Measurements from ENCODE around the gene SYTL3.

The SYTL3 gene

DNA sequence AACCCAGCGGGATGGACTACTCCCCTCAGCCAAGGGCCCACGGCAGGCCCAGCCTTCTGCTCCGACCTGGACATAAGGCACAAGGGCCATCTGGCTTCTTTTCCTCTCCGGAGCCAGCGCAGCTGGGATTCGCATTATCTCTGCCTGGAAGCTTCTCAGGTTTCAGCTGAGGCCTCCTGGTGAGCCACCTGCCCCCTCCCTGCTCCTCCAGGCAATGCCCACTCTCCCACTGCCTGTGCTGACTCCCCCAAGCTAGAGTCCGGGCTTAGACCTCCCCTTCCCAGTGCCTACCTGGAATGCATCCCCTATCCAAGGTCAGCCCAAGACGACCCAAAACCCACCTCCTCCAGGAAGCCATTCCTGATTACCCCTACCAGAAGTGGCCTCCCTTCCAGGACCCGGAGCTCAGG lies 108.6 kb downstream of the SYTL3 start:
- TF ChIP-seq, protein P1, sequence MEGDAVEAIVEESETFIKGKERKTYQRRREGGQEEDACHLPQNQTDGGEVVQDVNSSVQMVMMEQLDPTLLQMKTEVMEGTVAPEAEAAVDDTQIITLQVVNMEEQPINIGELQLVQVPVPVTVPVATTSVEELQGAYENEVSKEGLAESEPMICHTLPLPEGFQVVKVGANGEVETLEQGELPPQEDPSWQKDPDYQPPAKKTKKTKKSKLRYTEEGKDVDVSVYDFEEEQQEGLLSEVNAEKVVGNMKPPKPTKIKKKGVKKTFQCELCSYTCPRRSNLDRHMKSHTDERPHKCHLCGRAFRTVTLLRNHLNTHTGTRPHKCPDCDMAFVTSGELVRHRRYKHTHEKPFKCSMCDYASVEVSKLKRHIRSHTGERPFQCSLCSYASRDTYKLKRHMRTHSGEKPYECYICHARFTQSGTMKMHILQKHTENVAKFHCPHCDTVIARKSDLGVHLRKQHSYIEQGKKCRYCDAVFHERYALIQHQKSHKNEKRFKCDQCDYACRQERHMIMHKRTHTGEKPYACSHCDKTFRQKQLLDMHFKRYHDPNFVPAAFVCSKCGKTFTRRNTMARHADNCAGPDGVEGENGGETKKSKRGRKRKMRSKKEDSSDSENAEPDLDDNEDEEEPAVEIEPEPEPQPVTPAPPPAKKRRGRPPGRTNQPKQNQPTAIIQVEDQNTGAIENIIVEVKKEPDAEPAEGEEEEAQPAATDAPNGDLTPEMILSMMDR (IDR thresholded peaks at IDR 0.05; ENCODE audit: low read depth, low read length) = no peak
- H3K4me3 ChIP-seq (replicated peaks in 1 of 2; ENCODE audit: low read depth in 2 of 2, low read length in 2 of 2) = no peak overlapping the region
- peak in 1 of 2 donors; percentile 19 for DNase-seq (ENCODE audit: low read depth in 2 of 2)

DNA sequence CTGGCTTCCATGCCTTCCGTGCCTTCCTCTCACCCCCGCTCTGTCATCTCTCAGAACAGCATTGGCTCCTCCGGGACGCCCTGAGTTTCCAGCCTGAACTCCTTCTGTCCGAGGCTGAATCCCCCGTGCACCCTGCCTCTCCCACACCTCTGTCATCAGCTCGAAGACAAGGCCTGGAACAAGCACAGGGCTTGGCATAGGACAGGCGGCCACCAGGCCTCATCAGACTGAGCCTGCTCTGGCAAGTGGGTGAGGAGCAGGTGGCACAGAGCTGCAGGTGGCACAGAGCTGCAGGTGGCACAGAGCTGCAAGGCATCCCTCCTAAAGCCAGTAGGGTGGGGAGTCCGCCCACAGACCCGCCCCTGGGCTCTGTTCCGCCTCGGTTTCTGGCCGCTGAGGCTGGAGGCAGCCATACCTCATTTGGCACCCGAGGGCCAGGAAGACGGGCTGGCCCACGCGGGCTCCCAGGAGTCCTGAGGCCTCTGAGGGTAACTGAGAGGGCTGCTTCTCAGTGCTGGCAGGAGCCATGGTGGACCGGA lies 109.2 kb downstream of the SYTL3 start:
- no peak for DNase-seq (ENCODE audit: low read depth in 2 of 2)
- H3K4me3 ChIP-seq (replicated peaks in 1 of 2; ENCODE audit: low read depth in 2 of 2, low read length in 2 of 2) = no peak overlapping the region
- TF ChIP-seq, protein P1 (IDR thresholded peaks at IDR 0.05; ENCODE audit: low read depth, low read length) = no peak

DNA sequence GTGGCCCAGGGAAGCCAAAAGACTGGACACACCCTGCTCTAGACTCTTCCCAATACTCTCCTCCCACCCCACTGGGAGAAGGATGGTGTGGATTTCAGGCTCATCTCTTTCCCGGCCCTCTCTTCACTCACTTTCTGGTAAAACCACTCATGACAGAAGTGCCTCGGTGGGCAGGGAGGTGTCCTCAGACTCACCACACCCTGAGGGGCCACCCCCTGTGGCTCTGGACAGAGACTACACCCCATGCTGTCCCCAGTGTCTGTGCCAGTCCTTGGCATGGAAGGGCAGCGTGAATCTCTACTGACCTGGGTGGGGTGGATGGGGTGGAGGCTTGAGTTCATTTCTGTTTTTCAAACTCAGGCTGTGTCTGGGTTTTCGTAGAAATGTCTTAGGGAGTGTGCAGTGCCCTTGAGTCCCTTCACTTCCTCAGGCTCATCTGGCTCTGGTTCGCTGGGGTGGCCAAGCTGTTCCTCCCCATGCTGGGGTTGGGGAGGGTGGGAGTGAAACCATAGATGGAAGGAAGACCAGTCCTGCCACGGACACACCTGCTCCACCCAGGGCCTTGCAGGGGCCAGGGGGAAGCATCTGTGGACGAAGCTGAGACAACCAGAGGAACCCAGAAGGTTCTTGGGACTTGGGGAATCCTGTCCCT lies 110.2 kb downstream of the SYTL3 start:
- TF ChIP-seq, protein P1 (IDR thresholded peaks at IDR 0.05; ENCODE audit: low read depth, low read length) = no peak
- H3K4me3 ChIP-seq (replicated peaks in 1 of 2; ENCODE audit: low read depth in 2 of 2, low read length in 2 of 2) = no peak overlapping the region
- DNase-seq (ENCODE audit: low read depth in 2 of 2) = no peak

DNA sequence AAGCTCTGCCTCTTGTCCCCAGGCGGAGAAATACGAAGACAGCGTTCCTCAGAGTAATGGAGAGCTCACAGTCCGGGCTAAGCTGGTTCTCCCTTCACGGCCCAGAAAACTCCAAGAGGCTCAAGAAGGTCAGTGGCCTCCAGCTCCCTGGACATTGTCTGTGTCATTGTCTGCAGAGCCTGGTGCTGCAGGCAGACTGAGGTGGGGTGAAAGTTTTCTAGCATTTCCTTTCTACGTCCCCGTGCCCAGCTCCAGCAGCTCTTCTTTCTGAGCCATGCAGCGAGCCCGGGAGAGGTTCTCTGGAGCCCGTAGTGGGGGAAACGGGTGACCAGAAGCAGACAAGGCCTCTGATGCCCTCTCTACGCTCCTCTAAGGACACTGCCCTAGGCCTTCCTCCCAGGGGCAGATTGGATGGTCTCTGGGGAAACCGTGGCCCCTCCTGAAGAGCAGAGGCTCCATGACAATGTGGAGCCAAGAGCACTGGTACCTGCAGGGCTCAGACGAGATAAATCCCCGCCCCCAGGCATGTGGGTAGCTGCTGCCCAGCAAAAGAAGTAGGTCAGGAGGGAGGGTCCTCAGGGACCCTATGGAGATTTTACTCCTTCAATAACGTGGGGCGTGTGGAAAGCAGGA lies 110.9 kb downstream of the SYTL3 start:
- DNase-seq (ENCODE audit: low read depth in 2 of 2) = no peak
- TF ChIP-seq, protein P1 (IDR thresholded peaks at IDR 0.05; ENCODE audit: low read depth, low read length) = no peak
- H3K4me3 ChIP-seq (replicated peaks in 1 of 2; ENCODE audit: low read depth in 2 of 2, low read length in 2 of 2) = no peak overlapping the region

DNA sequence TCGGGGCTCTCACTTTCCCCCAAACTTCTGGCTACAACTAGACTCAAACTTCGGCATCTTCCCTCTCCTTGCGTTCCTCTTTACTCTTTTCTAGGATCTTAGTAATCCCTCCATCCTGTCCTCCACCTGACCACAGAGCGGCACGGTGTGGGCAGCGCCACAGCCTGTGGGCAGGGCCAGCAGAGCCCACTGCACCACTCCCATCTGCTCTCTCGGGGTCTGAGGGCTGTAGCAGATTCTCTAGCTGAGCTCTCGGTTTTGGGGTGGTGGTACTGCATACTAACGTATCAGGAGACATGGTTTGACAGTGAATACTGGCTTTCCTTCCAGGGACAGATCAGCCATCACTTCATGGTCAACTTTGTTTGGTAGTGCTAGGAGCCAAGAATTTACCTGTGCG lies 111.9 kb downstream of the SYTL3 start:
- no peak overlapping the region for H3K4me3 ChIP-seq (replicated peaks in 1 of 2; ENCODE audit: low read depth in 2 of 2, low read length in 2 of 2)
- DNase-seq (ENCODE audit: low read depth in 2 of 2) = no peak
- TF ChIP-seq, protein P1 (IDR thresholded peaks at IDR 0.05; ENCODE audit: low read depth, low read length) = no peak

DNA sequence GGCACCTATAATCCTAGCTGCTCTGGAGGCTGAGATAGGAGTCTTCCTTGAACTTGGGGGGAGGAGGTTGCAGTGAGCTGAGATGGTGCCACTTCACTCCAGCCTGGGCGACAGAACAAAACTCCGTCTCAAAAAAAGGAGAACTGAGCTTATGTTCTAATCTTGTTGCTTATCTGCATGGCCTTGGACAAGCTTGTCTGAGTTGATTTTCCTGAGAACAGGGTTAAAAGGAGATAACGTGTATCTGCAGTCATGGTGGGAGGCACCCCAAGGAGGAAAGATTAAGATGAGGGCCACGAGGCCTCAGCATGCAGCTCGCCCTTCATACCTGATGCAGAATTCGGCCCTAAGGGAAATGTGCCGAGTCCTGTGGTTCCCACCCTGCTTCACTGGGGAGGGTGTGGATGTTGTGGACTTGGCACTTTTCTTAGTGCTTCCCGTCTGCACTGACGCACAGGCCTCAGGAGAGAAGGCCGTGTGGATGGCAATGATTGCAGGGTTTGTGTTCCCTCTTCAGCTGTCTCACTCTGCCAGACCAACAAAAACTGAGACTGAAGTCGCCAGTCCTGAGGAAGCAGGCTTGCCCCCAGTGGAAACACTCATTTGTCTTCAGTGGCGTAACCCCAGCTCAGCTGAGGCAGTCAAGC lies 113.1 kb downstream of the SYTL3 start:
- TF ChIP-seq, protein P1 (IDR thresholded peaks at IDR 0.05; ENCODE audit: low read depth, low read length) = no peak
- no peak overlapping the region for H3K4me3 ChIP-seq (replicated peaks in 1 of 2; ENCODE audit: low read depth in 2 of 2, low read length in 2 of 2)
- peak in 1 of 2 donors; percentile 15 for DNase-seq (ENCODE audit: low read depth in 2 of 2)
